H9 (cell line): ENCODE data around the gene ANKRD65. TPM values are rescaled to one million over a fixed set of nuclear protein-coding genes. Genes with fewer than 3 reads are reported as not detected.
"Not testable (repeated sequence)": the region's sequence is repeated elsewhere in the genome, so short reads cannot be mapped to it uniquely, and the experiment has no call there.

Experiments
- DNase-seq: peaks from one replicate; pipeline ENCODE4 v3.0.0-alpha.2; 2017
- H2AFZ ChIP-seq: one replicate; pipeline ENCODE4 v1.6.1; 2013; ENCODE audit warnings: mild to moderate bottlenecking, low read length, control low read depth, moderate library complexity
- H2AK5ac ChIP-seq: 2 replicates; pipeline ENCODE4 v1.6.1; 2013; ENCODE audit warnings: low read length, control low read depth, mixed read lengths; ENCODE audit not compliant: insufficient read length
- H2BK120ac ChIP-seq: one replicate; pipeline ENCODE4 v1.6.1; 2013; ENCODE audit warnings: low read depth, mild to moderate bottlenecking, low read length, control low read depth, inconsistent platforms; ENCODE audit not compliant: poor library complexity, severe bottlenecking
- H2BK12ac ChIP-seq: 2 replicates; pipeline ENCODE4 v1.6.1; 2013; ENCODE audit warnings: low read length, control low read depth, mixed read lengths, low read depth; ENCODE audit not compliant: insufficient read length
- H2BK15ac ChIP-seq: 2 replicates; pipeline ENCODE4 v1.6.1; 2013; ENCODE audit warnings: low read depth, low read length, control low read depth
- H2BK20ac ChIP-seq: one replicate; pipeline ENCODE4 v1.6.1; 2013; ENCODE audit warnings: low read depth, mild to moderate bottlenecking, low read length, control low read depth, inconsistent platforms; ENCODE audit not compliant: poor library complexity, severe bottlenecking
- H2BK5ac ChIP-seq: 2 replicates; pipeline ENCODE4 v1.6.1; 2013; ENCODE audit warnings: low read length, control low read depth, mixed read lengths; ENCODE audit not compliant: insufficient read length
- H3K14ac ChIP-seq: 2 replicates; pipeline ENCODE4 v1.6.1; 2013; ENCODE audit warnings: low read length, control low read depth; ENCODE audit not compliant: insufficient read depth
- H3K18ac ChIP-seq: 2 replicates; pipeline ENCODE4 v1.6.1; 2013; ENCODE audit warnings: low read depth, mild to moderate bottlenecking, mixed read lengths, low read length, control low read depth; ENCODE audit not compliant: insufficient read length
- H3K23ac ChIP-seq: 2 replicates; pipeline ENCODE4 v1.6.1; 2013; ENCODE audit warnings: low read length, control low read depth, mixed read lengths, low read depth; ENCODE audit not compliant: insufficient read length
- H3K23me2 ChIP-seq: 2 replicates; pipeline ENCODE4 v1.6.1; 2013; ENCODE audit warnings: low read depth, mild to moderate bottlenecking, mixed read lengths, low read length, control low read depth; ENCODE audit not compliant: insufficient read length, poor library complexity, severe bottlenecking
- H3K27ac ChIP-seq: 2 replicates; pipeline ENCODE4 v1.5.1; 2013; ENCODE audit warnings: low read length, control low read depth, mixed read lengths, low read depth; ENCODE audit not compliant: insufficient read length
- H3K27me3 ChIP-seq: 2 replicates; pipeline ENCODE4 v1.6.1; 2013; ENCODE audit warnings: low read length, control low read depth, inconsistent platforms; ENCODE audit not compliant: insufficient read depth
- H3K4ac ChIP-seq: 2 replicates; pipeline ENCODE4 v1.6.1; 2013; ENCODE audit warnings: low read depth, mild to moderate bottlenecking, control low read depth, inconsistent platforms, low read length, moderate library complexity
- H3K4me1 ChIP-seq: 2 replicates; pipeline ENCODE4 v1.6.1; 2013; ENCODE audit warnings: low read length, control low read depth, inconsistent platforms; ENCODE audit not compliant: insufficient read depth
- H3K4me2 ChIP-seq: 2 replicates; pipeline ENCODE4 v1.6.1; 2013; ENCODE audit warnings: low read length, control low read depth, mixed read lengths; ENCODE audit not compliant: insufficient read length, insufficient read depth
- H3K56ac ChIP-seq: 2 replicates; pipeline ENCODE4 v1.6.1; 2013; ENCODE audit warnings: low read depth, mild to moderate bottlenecking, mixed read lengths, low read length, control low read depth; ENCODE audit not compliant: insufficient read length
- H3K79me1 ChIP-seq: 2 replicates; pipeline ENCODE4 v1.6.1; 2013; ENCODE audit warnings: low read depth, mild to moderate bottlenecking, moderate library complexity, low read length, control low read depth, inconsistent platforms; ENCODE audit not compliant: insufficient read depth, poor library complexity, severe bottlenecking
- H3K79me2 ChIP-seq: 2 replicates; pipeline ENCODE4 v1.6.1; 2013; ENCODE audit warnings: low read length, control low read depth, inconsistent platforms; ENCODE audit not compliant: insufficient read depth
- H3K9ac ChIP-seq: 2 replicates; pipeline ENCODE4 v1.6.1; 2013; ENCODE audit warnings: low read length, control low read depth, mixed read lengths; ENCODE audit not compliant: insufficient read length; ENCODE audit errors: extremely low read depth
- H3K9me3 ChIP-seq: one replicate; pipeline ENCODE4 v1.6.1; 2013; ENCODE audit warnings: low read depth, low read length, inconsistent platforms; ENCODE audit not compliant: control insufficient read depth
- H3T11ph ChIP-seq: one replicate; pipeline ENCODE4 v1.6.1; 2013; ENCODE audit warnings: mild to moderate bottlenecking, low read length, control low read depth, inconsistent platforms
- H4K20me1 ChIP-seq: one replicate; pipeline ENCODE4 v1.6.1; 2013; ENCODE audit not compliant: control insufficient read depth, insufficient read length, insufficient read depth
- H4K5ac ChIP-seq: 2 replicates; pipeline ENCODE4 v1.6.1; 2013; ENCODE audit warnings: low read depth, mild to moderate bottlenecking, mixed read lengths, low read length, control low read depth; ENCODE audit not compliant: insufficient read length
- H4K8ac ChIP-seq: replicated peaks from 2 replicates; pipeline ENCODE4 v1.6.1; 2013; ENCODE audit warnings: low read length, control low read depth, mixed read lengths, low read depth; ENCODE audit not compliant: insufficient read length
- H4K91ac ChIP-seq: 2 replicates; pipeline ENCODE4 v1.6.1; 2013; ENCODE audit warnings: low read depth, mild to moderate bottlenecking, moderate library complexity, mixed read lengths, low read length, control low read depth; ENCODE audit not compliant: insufficient read length
- H3K27ac Mint-ChIP-seq, 3 experiments: 2 replicates in 2 of 3; 3 replicates in 1 of 3; pipeline ENCODE4 v1.8.0; 2020 to 2021; ENCODE audit warnings: mixed read lengths in 3 of 3, mild to moderate bottlenecking in 1 of 3, moderate library complexity in 1 of 3
- H3K27me3 Mint-ChIP-seq: 2 replicates; pipeline ENCODE4 v1.8.0; 2021; ENCODE audit warnings: low read depth, mild to moderate bottlenecking, moderate library complexity, mixed read lengths
- H3K36me3 Mint-ChIP-seq, 3 experiments: 2 replicates in 2 of 3; 3 replicates in 1 of 3; pipeline ENCODE4 v1.8.0; 2020 to 2021; ENCODE audit warnings: low read depth in 3 of 3, mixed read lengths in 3 of 3; ENCODE audit not compliant: insufficient read depth in 1 of 3
- H3K4me1 Mint-ChIP-seq, 2 experiments: 2 replicates each; pipeline ENCODE4 v1.8.0; 2020; ENCODE audit warnings: mixed read lengths in 2 of 2
- H3K4me3 Mint-ChIP-seq, 2 experiments: 2 replicates in 1 of 2; 3 replicates in 1 of 2; pipeline ENCODE4 v1.8.0; 2020 to 2021; ENCODE audit warnings: mild to moderate bottlenecking in 2 of 2, mixed read lengths in 2 of 2, moderate library complexity in 1 of 2
- H3K9me3 Mint-ChIP-seq, 2 experiments: 2 replicates in 1 of 2; 3 replicates in 1 of 2; pipeline ENCODE4 v1.8.0; 2020; ENCODE audit warnings: mild to moderate bottlenecking in 2 of 2, mixed read lengths in 2 of 2, moderate library complexity in 1 of 2
- CTCF ChIP-seq: fragments of 200-600 bp; sonication (generic); conservative IDR thresholded peaks from 3 replicates; pipeline ENCODE4 v1.8.0; 2021; ENCODE audit warnings: antibody characterized with exemption, mild to moderate bottlenecking
- WGBS: extraction: QIAGEN DNeasy Blood & Tissue Kit; methylation state at CpG from one replicate; pipeline ENCODE4 v1.1.7; 2013; ENCODE audit warnings: missing lambda C conversion rate, low lambda C conversion rate, mixed read lengths; ENCODE audit not compliant: insufficient read length; ENCODE audit errors: extremely low coverage; 5-methylcytosine and 5-hydroxymethylcytosine counted together
- total RNA-seq: library from RNA; stranded (reverse); gene quantifications from 2 replicates; pipeline ENCODE4 v1.2.1, GENCODE V29; 2021

Gene ANKRD65
- total RNA-seq, 1 experiment from 2014 or later = 3.1 TPM

GRCh38 chr1:1411626-1412025 is 9.4 kb downstream of the ANKRD65 start:
- Histone ChIP-seq H2AFZ (no peak overlapping the region), H3K79me2 (peaks cover 5% of the 10 kb centered on the region; the same call in 1 of the 2 replicates), H3K4me1 (peaks cover 3% of the 10 kb centered on the region; the same call in 1 of the 2 replicates), H3T11ph (no peak overlapping the region), H3K14ac (no peak overlapping the region), H2BK20ac (no peak overlapping the region), H4K5ac (no peak overlapping the region), H3K9ac (no peak overlapping the region), H3K23ac (no peak overlapping the region), H3K18ac (no peak overlapping the region), H3K23me2 (peaks cover 6% of the 10 kb centered on the region), H3K4me2 (no peak overlapping the region), H4K91ac (no peak overlapping the region), H3K9me3 (no peaks in the 10 kb centered on the region), H4K20me1 (no peaks in the 10 kb centered on the region), H3K27me3 (no peaks in the 10 kb centered on the region), H2BK5ac (no peak overlapping the region), H2BK15ac (no peak overlapping the region), H3K27ac (no peak overlapping the region), H2AK5ac (no peak overlapping the region), H4K8ac (no peak overlapping the region), H2BK120ac (no peak overlapping the region), H2BK12ac (peak overlapping the region; percentile 7), H3K4ac (no peak overlapping the region), H3K79me1 (no peaks in the 10 kb centered on the region), H3K56ac (no peak overlapping the region)
- no peak for DNase-seq
- H3K4me3 Mint-ChIP-seq = peak overlapping the region in 1 of 2 experiments; percentile 13; a peak in 1 of 5 replicates
- no peak for TF ChIP-seq CTCF
- peaks cover 38 to 41% of the 10 kb centered on the region in 2 experiments for H3K4me1 Mint-ChIP-seq
- H3K27me3 Mint-ChIP-seq = peaks cover 2% of the 10 kb centered on the region
- H3K9me3 Mint-ChIP-seq = peaks cover 6 to 14% of the 10 kb centered on the region in 2 experiments; a peak in 4 of 5 replicates
- peak overlapping the region; percentile 74 to 94 (median 88); a peak in 6 of 7 replicates for H3K27ac Mint-ChIP-seq
- no CpG with 5 or more reads among the region's 13 CpGs for WGBS
- peaks cover 10 to 33% (median 28%) of the 10 kb centered on the region in 3 experiments for H3K36me3 Mint-ChIP-seq

- Histone ChIP-seq H3K23me2 (peaks cover 11% of the 10 kb centered on the region), H3K27ac (peak overlapping the region; percentile 15)
- H4K5ac ChIP-seq, H3K18ac ChIP-seq, H2BK12ac ChIP-seq, H2AFZ ChIP-seq, H2AK5ac ChIP-seq, H3K9me3 ChIP-seq, H3K14ac ChIP-seq, H4K8ac ChIP-seq, H3K27me3 Mint-ChIP-seq, H4K91ac ChIP-seq, H3K23ac ChIP-seq, H3K4ac ChIP-seq, H2BK5ac ChIP-seq, H3K27me3 ChIP-seq, DNase-seq, H3K79me1 ChIP-seq, H3K56ac ChIP-seq, H2BK20ac ChIP-seq, H3K4me2 ChIP-seq, H3K9ac ChIP-seq, H4K20me1 ChIP-seq, H2BK15ac ChIP-seq, H3K4me1 ChIP-seq, H3K79me2 ChIP-seq, H2BK120ac ChIP-seq, H3T11ph ChIP-seq: not testable (repeated sequence)
- peak overlapping the region; percentile 89 to 100 (median 99) for H3K27ac Mint-ChIP-seq
- WGBS = no CpG with 5 or more reads among the region's 8 CpGs
- peak overlapping the region; percentile 73 to 92; a peak in 4 of 5 replicates for H3K4me3 Mint-ChIP-seq
- peaks cover 6 to 14% of the 10 kb centered on the region in 2 experiments; a peak in 4 of 5 replicates for H3K9me3 Mint-ChIP-seq
- peaks cover 34 to 47% of the 10 kb centered on the region in 2 experiments for H3K4me1 Mint-ChIP-seq
- H3K36me3 Mint-ChIP-seq = peaks cover 21 to 47% (median 40%) of the 10 kb centered on the region in 3 experiments
Observed at GRCh38 chr1:1410238-1410637, 10.8 kb downstream of the ANKRD65 start.
